K562 (cell line): ENCODE measurements around the gene DYRK1B. TPM values are rescaled to one million over a fixed set of nuclear protein-coding genes. Genes with fewer than 3 reads are reported as not detected.
A peak's percentile ranks its signal among the peaks of the same experiment; 100 is the strongest.
"Not testable (repeated sequence)": the region's sequence is repeated elsewhere in the genome, so short reads cannot be mapped to it uniquely, and the experiment has no call there.

ENCODE experiments used
- ATAC-seq: fragments of 200-7000 bp; cut with Tn5 transposase; 3 replicates; pipeline ENCODE4 v1.9.1; 2020; ENCODE audit warnings: moderate library complexity
- BruUV-seq: library from RNA; stranded (reverse); fragments of 400-500 nt; replicated peaks from 2 replicates; lab custom pipeline; 2021; lab: Mats Ljungman, UMichigan
- CTCF ChIA-PET: fragments of 300-600 bp; formaldehyde crosslinking; extraction: SDS; loops from one replicate; lab custom pipeline; 2021; ENCODE audit warnings: low intra/inter-chr PET ratio; lab: Yijun Ruan, JAX
- POLR2A ChIA-PET: fragments of 300-600, 350-650 bp; sonication (Branson Sonifier 250); formaldehyde crosslinking; extraction: SDS; loops from one replicate; lab custom pipeline; 2021; ENCODE audit warnings: antibody characterized with exemption, inconsistent platforms; lab: Yijun Ruan, JAX
- DNase-seq, 4 experiments: peaks; one replicate each; pipeline versions ENCODE4 v3.0.0 to v3.0.0-alpha.2; 2011 to 2018; ENCODE audit warnings: low spot score in 3 of 4, mixed read lengths in 3 of 4; ENCODE audit errors: extremely low read depth in 1 of 4
- FAIRE-seq: peaks from 2 replicates; lab custom pipeline; 2011; peaks lifted over from hg19 to GRCh38; lab: Jason Lieb, UNC
- H2AFZ ChIP-seq: 2 replicates; pipeline ENCODE4 v1.6.0; 2011; ENCODE audit warnings: low read depth, low read length, control low read depth, inconsistent platforms
- H3K27ac ChIP-seq: fragments of 200-600 bp; 3 replicates; pipeline ENCODE4 v1.8.0; 2011; ENCODE audit warnings: low read depth, mild to moderate bottlenecking, control low read depth, inconsistent platforms, low read length, moderate library complexity, mixed read lengths; ENCODE audit errors: extremely low read depth
- H3K27me3 ChIP-seq, 2 experiments: fragments of 300-600 bp in 1 of 2; 2 replicates in 1 of 2; 3 replicates in 1 of 2; pipeline versions ENCODE4 v1.6.0 to v1.8.0; 2011; ENCODE audit warnings: inconsistent platforms in 2 of 2, low read length in 2 of 2, mild to moderate bottlenecking in 1 of 2, mixed read lengths in 1 of 2, moderate library complexity in 1 of 2; ENCODE audit not compliant: control insufficient read depth in 2 of 2, insufficient read depth in 2 of 2
- H3K36me3 ChIP-seq: fragments of 300-600 bp; 3 replicates; pipeline ENCODE4 v1.8.0; 2011; ENCODE audit warnings: mild to moderate bottlenecking, low read length, inconsistent platforms; ENCODE audit not compliant: control insufficient read depth, insufficient read depth
- H3K4me1 ChIP-seq, 2 experiments: fragments of 200-600 bp in 1 of 2; replicated peaks in 1 of 2; 2 replicates in 1 of 2; 3 replicates in 1 of 2; pipeline versions ENCODE4 v1.5.1 to v1.8.0; 2011; ENCODE audit warnings: inconsistent platforms in 2 of 2, low read length in 2 of 2, mild to moderate bottlenecking in 1 of 2, mixed read lengths in 1 of 2, moderate library complexity in 1 of 2; ENCODE audit not compliant: control insufficient read depth in 2 of 2, insufficient read depth in 2 of 2
- H3K4me2 ChIP-seq: 2 replicates; pipeline ENCODE4 v1.6.1; 2011; ENCODE audit warnings: low read length, control low read depth, inconsistent platforms, mixed read lengths; ENCODE audit not compliant: insufficient read depth
- H3K4me3 ChIP-seq: fragments of 200-600 bp; sonication (generic), shearing (Covaris generic); 2 replicates; pipeline ENCODE4 v1.5.1; 2016; ENCODE audit warnings: control low read depth, inconsistent platforms
- H3K79me2 ChIP-seq: fragments of 200-600 bp; 3 replicates; pipeline ENCODE4 v1.8.0; 2011; ENCODE audit warnings: low read length, inconsistent platforms; ENCODE audit not compliant: control insufficient read depth, insufficient read depth
- H3K9ac ChIP-seq, 2 experiments: 2 replicates each; pipeline versions ENCODE4 v1.6.0 to v1.6.1; 2011; ENCODE audit warnings: low read depth in 2 of 2, low read length in 2 of 2, control low read depth in 1 of 2, inconsistent platforms in 1 of 2, mild to moderate bottlenecking in 1 of 2, mixed read lengths in 1 of 2; ENCODE audit not compliant: insufficient read depth in 1 of 2
- H3K9me1 ChIP-seq: one replicate; pipeline ENCODE4 v1.6.0; 2011; ENCODE audit warnings: inconsistent platforms, mild to moderate bottlenecking, low read length, moderate library complexity; ENCODE audit not compliant: control insufficient read depth, insufficient read depth
- H3K9me3 ChIP-seq: replicated peaks from 2 replicates; pipeline ENCODE4 v1.5.1; 2011; ENCODE audit warnings: low read depth, low read length, inconsistent platforms; ENCODE audit not compliant: control insufficient read depth, insufficient read depth
- H4K20me1 ChIP-seq: replicated peaks from 2 replicates; pipeline ENCODE4 v1.6.1; 2011; ENCODE audit warnings: low read length, inconsistent platforms, mixed read lengths; ENCODE audit not compliant: control insufficient read depth, insufficient read depth
- EGR1 ChIP-seq: fragments of 450-650 bp; conservative IDR thresholded peaks from 2 replicates; pipeline ENCODE4 v1.6.1; 2017; ENCODE audit warnings: mild to moderate bottlenecking
- HNRNPLL ChIP-seq: fragments of 200-400 bp; formaldehyde crosslinking; IDR thresholded peaks from 2 replicates; pipeline ENCODE4 v1.6.1; 2017; ENCODE audit warnings: low read length, low read depth, mild to moderate bottlenecking; ENCODE audit not compliant: poor library complexity, severe bottlenecking
- NFIC ChIP-seq: fragments of 450-650 bp; IDR thresholded peaks from 2 replicates; pipeline ENCODE4 v1.6.1; 2017; ENCODE audit warnings: mild to moderate bottlenecking, inconsistent platforms
- NFIX ChIP-seq: fragments of 250-450 bp; sonication (Bioruptor Pico); IDR thresholded peaks from 2 replicates; pipeline ENCODE4 v1.4.0; 2020; ENCODE audit warnings: low read depth, mild to moderate bottlenecking, moderate library complexity
- NRF1 ChIP-seq, 2 experiments: fragments of 450-650 bp; IDR thresholded peaks in 1 of 2; conservative IDR thresholded peaks in 1 of 2; 2 replicates each; pipeline ENCODE4 v1.6.1; 2014; ENCODE audit warnings: mild to moderate bottlenecking in 2 of 2
- WGBS: fragments of 100-300 bp; shearing (Covaris generic); methylation state at CpG from one replicate; pipeline ENCODE4 v1.1.6; 2016; ENCODE audit warnings: low coverage, mixed read lengths; ENCODE audit not compliant: insufficient coverage; ENCODE audit errors: missing lambda C conversion rate; 5-methylcytosine and 5-hydroxymethylcytosine counted together
- in situ Hi-C: fragments of 300-500 bp; cut with MboI; formaldehyde crosslinking; loops from 4 replicates; pipeline ENCODE4 v1.15.0; 2018; ENCODE audit warnings: inconsistent platforms, mixed read lengths
- intact Hi-C: fragments of 100-400 bp; cut with micrococcal nuclease; formaldehyde crosslinking; loops from 2 replicates; pipeline ENCODE4 v1.14.2; 2022
- polyA plus RNA-seq, 8 experiments: library from polyadenylated mRNA; depleted of rRNA in 4 of 8; stranded (reverse) in 5 of 8; unstranded in 3 of 8; fragments of >200 nt; fragmentation: Nextera tagmentation in 2 of 8; fragmentation: Illumina TruSeq in 1 of 8; extraction: Ambion mirVana in 2 of 8; extraction: Trizol in 1 of 8; gene quantifications; 2 replicates each; pipeline versions ENCODE4 v1.2.1 to v1.2.3, GENCODE V29; 2011 to 2014; ENCODE audit warnings: inconsistent platforms in 1 of 8, missing spikeins in 1 of 8
- total RNA-seq, 7 experiments: library from RNA; depleted of rRNA in 6 of 7; stranded (reverse); fragments of >200 nt in 6 of 7; fragmentation: Illumina TruSeq in 2 of 7; extraction: Trizol in 2 of 7; gene quantifications; 2 replicates each; pipeline versions ENCODE4 v1.2.1 to v1.2.3, GENCODE V29; 2011 to 2021; ENCODE audit warnings: low replicate concordance in 1 of 7
- TF ChIP-seq, protein P1 (sequence below), 2 experiments: IDR thresholded peaks; 2 replicates each; pipeline ENCODE4 v1.6.1; 2011; ENCODE audit warnings: borderline replicate concordance in 1 of 2, control low read depth in 1 of 2, low read depth in 1 of 2, low read length in 1 of 2, mild to moderate bottlenecking in 1 of 2, mixed read lengths in 1 of 2, moderate library complexity in 1 of 2; ENCODE audit not compliant: insufficient read depth in 1 of 2, insufficient read length in 1 of 2, poor library complexity in 1 of 2, severe bottlenecking in 1 of 2; ENCODE audit errors: extremely low read depth in 1 of 2

DYRK1B gene
- total and polyA plus RNA-seq, 9 of the 15 experiments (the other 6 are each of a cell fraction or from before 2014, with no cell fraction given), result 0.91 to 5.2 (median 1.5) TPM; not detected in 2

DNA sequence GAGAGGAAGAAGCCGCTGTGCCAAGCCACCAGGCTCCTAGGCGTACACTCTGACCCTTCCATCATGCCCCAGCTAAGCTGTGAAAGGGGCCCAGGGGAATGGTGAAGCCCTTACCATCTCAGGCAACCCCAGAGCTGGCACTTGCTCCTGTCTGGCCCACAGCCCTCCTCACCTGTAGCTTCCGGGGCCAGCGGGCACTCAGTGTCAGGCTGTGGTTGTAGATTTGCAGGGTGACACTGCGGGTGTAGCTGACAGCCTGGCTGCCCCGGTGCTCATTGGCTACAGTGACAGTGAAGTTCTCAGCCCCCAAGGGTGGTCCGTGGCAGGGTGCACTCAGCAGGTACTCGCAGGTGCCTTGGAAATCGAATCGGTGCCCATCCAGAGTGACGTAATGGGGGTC, 42.5 kb upstream of the DYRK1B start:
- H2AFZ ChIP-seq, H3K27ac ChIP-seq, POLR2A ChIA-PET, H3K9me3 ChIP-seq, H3K9ac ChIP-seq, BruUV-seq, ATAC-seq, H3K79me2 ChIP-seq, H4K20me1 ChIP-seq, H3K4me2 ChIP-seq, DNase-seq, H3K9me1 ChIP-seq, H3K36me3 ChIP-seq, CTCF ChIA-PET, FAIRE-seq, H3K4me3 ChIP-seq, in situ Hi-C loops: not testable (repeated sequence)
- H3K27me3 ChIP-seq, result peaks cover 12 to 42% of the 10 kb centered on the region in 2 experiments
- 20% methylated on average over 1 of the region's 11 CpGs for WGBS
- intact Hi-C loops, result loop anchor here (2.0 kb wide), 1 partner anchor 16 kb away; no protein-coding TSS in a partner anchor
- peaks cover 0 to 16% of the 10 kb centered on the region in 2 experiments; a peak in 2 of 5 replicates for H3K4me1 ChIP-seq

DNA sequence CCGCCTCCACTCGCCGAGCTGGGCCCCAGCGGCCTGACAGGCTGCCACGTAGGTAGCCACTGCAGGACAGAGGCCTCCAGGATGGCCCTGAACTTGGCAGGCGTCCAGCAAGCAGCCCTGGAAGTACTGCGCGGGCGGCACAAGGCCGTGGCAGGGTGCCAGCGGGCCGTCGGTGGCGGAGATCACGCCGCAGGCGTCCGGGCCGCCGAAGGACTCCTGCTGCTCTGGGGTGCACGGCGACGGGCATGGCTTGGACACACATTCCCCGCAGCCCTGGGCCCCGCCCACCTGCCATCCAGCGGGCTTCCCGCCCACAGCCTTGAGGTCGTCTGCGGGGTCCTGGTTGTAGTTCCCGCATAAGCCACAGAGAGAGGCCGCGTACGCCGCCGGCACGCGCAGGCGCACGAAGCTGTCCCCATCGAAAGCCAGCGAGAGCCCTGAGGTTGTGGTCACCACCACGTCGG, 41.5 kb upstream of the DYRK1B start:
- H3K36me3 ChIP-seq, H3K4me3 ChIP-seq, BruUV-seq, POLR2A ChIA-PET, H3K79me2 ChIP-seq, H3K9me3 ChIP-seq, H3K4me2 ChIP-seq, FAIRE-seq, H3K27ac ChIP-seq, CTCF ChIA-PET, H3K9me1 ChIP-seq, H2AFZ ChIP-seq, in situ Hi-C loops, intact Hi-C loops, H4K20me1 ChIP-seq: not testable (repeated sequence)
- peaks cover 0 to 16% of the 10 kb centered on the region in 2 experiments; a peak in 2 of 5 replicates for H3K4me1 ChIP-seq
- TF ChIP-seq NFIX (peak; percentile 2; the same call in 1 of the 2 replicates), NFIC (peak; percentile 95), EGR1 (0 out of 2 replicates have a peak, but pooled peaks have one; percentile 9), NRF1 (conservative IDR thresholded peaks at IDR 0.05 in 1 of 2, IDR thresholded peaks at IDR 0.05 in 1 of 2) (peak; percentile 86 to 88), HNRNPLL (peak; percentile 70)
- TF ChIP-seq, protein P1, sequence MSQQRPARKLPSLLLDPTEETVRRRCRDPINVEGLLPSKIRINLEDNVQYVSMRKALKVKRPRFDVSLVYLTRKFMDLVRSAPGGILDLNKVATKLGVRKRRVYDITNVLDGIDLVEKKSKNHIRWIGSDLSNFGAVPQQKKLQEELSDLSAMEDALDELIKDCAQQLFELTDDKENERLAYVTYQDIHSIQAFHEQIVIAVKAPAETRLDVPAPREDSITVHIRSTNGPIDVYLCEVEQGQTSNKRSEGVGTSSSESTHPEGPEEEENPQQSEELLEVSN (IDR thresholded peaks at IDR 0.05; ENCODE audit: borderline replicate concordance in 1 of 2, extremely low read depth in 1 of 2, insufficient read depth in 1 of 2, insufficient read length in 1 of 2, low read depth in 1 of 2, low read length in 1 of 2, poor library complexity in 1 of 2, severe bottlenecking in 1 of 2), result peak in 1 of 2 experiments; percentile 48
- peaks cover 12 to 46% of the 10 kb centered on the region in 2 experiments for H3K27me3 ChIP-seq
- peak; percentile 75 for ATAC-seq
- H3K9ac ChIP-seq, result peak overlapping the region in 1 of 2 experiments; percentile 52; a peak in 1 of 4 replicates
- DNase-seq, result peak in 3 of 4 experiments; percentile 36 to 46 (median 44)
- 10% methylated on average over 9 of the region's 43 CpGs for WGBS
